Measurements from ENCODE around the gene NLRC5.
"Not testable (repeated sequence)": the region's sequence is repeated elsewhere in the genome, so short reads cannot be mapped to it uniquely, and the experiment has no call there.

The NLRC5 gene

DNA sequence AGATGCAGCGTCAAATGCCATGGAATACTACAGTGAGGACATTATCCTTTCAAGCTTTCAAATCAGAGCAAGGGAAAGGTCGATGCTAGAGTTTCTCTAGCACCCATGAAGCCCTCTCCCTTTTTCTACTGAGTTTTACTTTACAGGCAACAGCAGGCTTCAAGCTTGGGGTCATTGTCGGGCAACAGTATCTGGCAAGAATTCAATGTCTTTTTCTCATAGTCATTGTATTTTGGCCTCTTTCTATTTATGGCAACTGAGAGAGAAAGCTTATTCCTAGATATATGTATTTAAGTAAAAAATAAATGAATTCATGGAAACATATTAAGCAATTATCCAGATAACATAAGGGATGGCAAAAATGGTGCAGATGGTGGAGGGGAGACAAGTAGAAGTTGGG lies 28.0 kb upstream of the NLRC5 start:
- DNase-seq = no peak

GRCh38 chr16:56961851-56962281 lies 27.5 kb upstream of the NLRC5 start, which contains the start of gene CETP:
CETP (plus strand) TSS chr16:56961950; CDS start chr16:56961980, 30 bp downstream.
- DNase-seq = no peak

GRCh38 chr16:56964243-56965148 lies 24.9 kb upstream of the NLRC5 start:
- no peak for DNase-seq

DNA sequence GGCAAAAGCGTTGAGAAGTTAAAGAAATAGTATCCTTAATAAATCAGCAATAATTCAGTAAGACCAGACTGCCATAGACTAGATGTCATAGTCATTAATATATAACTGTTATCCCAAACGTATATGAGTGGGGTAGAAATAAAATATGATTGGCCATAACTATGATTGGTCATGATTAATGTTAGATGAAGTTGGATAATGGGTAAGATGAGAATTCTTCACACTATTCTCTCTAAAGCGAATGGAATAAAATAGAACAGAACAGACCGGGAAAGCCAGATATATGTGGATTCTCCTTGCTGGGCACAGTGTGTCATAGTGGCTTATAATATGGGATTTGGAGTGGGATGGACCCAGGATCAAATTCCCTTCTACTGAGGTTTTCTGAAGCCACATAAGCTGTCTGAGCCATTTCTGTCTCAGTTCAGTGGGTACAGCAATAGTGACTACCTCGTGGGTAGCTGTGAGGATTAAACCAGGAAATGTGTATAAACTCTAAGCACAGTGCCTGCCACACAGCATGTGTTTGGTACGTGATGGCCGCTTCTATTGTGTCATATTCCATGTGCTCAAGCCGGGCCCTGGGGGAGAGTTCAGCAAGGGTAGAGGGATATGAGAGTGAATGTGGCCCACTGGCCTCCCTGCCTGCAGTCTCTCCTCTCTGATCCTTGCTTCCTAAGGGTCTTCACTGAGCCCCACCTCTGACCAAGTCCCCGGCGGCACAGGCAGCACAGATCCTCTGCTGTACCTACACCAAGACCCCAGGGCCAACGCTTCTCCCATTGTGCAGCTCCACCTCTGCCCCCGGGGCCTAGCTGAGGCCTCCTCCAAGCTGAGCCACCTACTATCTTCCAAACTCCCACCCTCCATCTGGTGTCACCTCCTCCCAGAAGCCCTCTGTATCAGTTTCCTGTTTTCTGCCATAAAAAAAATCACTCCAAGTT lies 23.9 kb upstream of the NLRC5 start:
- DNase-seq = no peak

- DNase-seq = no peak
Measured at GRCh38 chr16:56966093-56966475, 23.3 kb upstream of the NLRC5 start.

DNA sequence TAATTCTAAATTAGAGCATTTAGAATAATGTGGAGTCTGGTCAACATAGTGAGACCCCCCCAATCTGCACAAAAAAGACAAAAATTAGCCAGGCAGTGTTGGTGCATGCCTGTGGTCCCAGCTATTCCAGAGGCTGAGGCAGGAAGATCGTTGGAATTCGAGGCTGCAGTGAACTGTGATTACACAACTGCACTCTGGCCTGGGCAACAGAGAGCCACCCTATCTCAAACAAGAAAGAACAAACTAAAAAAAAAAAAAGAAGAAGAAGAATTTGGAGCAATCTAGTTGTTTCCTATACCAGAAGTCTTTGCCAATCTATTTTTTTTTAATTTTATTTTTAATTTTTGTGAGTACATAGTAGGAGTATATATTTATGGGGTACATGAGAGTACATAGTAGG lies 21.6 kb upstream of the NLRC5 start:
- no peak for DNase-seq

GRCh38 chr16:56969769-56970168 lies 19.6 kb upstream of the NLRC5 start:
- no peak for DNase-seq

- no peak for DNase-seq
Measured at GRCh38 chr16:56970934-56971767, 18.2 kb upstream of the NLRC5 start.

- no peak for DNase-seq
Measured at GRCh38 chr16:56971768-56972043, 17.7 kb upstream of the NLRC5 start.

GRCh38 chr16:56972403-56973293 lies 16.7 kb upstream of the NLRC5 start:
- DNase-seq = no peak

- DNase-seq = no peak
Measured at GRCh38 chr16:56973294-56973689, 16.1 kb upstream of the NLRC5 start.

DNA sequence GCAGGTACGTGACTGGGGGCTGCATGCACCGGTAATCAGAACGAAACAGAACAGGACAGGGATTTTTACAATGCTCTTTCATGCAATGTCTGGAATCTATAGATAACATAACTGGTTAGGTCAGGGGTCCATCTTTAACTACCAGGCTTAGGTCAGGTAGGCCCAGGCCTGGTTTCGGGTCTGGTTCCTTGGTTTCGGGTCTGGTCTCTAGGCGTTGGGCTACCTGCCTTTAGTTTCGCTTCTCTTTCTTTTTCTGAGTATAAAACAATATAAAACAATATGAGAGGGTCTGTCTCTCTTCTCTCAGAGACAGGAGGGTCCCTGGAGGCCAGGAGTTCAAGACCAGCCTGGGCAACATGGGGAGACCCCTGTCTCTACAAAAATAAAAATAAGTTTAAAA lies 15.5 kb upstream of the NLRC5 start:
- not testable (repeated sequence) for DNase-seq

DNA sequence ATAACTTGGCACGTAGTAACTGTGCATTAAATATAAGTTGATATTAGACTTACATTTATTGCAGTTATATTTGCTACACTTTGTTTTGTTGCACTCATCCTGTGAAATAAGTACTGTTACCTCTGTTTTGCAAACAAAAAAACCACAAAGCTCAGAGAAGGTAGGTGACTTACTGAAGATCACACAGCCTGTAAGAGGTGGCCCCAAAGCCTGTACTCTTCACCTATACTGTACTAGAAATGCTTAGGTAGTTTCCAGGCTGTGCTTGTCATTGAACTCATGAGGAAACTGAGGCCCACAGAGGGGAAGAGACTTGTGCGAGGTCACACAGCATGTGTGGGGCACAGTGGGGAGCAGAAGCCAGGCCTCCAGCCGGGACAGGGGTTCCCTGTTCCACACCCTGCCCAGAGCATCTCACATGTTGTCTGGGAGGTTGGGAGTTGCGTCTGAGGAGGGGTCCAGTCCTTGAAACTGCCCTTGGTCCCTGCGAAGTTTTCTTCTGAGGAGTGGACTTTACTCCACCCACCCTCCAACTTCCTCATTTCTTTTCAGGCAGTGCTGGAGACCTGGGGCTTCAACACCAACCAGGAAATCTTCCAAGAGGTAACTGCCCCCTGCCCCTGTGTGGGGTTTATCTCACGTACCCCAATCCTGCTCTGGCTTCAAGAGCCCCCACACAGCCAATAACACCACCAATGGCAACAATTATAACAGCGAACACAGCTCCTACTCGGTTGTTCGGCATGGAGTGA lies 14.6 kb upstream of the NLRC5 start:
- no peak for DNase-seq

- no peak for DNase-seq
Measured at GRCh38 chr16:56975714-56976113, 13.6 kb upstream of the NLRC5 start.

DNA sequence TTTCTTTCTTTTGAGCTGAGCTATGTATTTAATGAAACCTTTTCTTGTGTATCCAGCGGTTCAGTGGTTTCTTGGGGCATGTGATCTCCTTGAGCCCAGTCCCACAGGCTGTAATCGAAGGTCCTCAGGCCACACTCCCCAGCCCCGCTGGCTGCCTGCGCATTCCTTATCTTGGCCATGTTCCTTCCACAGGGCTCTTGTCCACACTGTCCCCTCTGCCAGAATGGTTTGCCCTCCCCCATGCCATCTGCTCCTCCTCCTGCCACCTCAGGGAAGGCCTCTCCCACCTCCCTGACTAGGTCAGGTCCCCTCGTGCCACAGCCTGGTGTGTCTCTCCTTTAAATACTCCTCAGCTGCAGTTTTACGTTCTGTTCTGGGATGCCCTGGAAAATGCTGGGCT lies 12.1 kb upstream of the NLRC5 start:
- DNase-seq = no peak

DNA sequence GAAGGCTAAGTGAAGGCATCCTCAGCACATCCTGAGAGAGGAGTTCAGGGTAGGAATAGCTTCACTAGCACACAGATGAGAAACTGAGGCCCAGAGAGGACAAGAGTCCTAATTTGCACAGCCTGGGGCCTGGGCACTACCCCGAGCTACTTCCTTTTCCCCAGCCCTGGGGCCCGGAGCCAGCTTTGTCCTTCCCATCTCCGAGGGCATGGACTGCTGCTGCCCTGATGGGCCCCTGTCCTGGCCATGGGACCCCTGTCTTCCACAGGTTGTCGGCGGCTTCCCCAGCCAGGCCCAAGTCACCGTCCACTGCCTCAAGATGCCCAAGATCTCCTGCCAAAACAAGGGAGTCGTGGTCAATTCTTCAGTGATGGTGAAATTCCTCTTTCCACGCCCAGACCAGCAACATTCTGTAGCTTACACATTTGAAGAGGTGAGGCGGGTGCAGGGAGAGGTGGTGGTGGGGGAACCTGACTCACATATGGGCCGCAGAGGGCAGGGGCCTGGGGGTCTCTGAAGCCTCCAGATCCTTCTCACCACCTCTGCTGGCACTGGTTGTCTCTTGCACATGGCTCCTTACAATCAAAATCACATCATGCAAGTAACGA lies 11.4 kb upstream of the NLRC5 start:
- DNase-seq = no peak

DNA sequence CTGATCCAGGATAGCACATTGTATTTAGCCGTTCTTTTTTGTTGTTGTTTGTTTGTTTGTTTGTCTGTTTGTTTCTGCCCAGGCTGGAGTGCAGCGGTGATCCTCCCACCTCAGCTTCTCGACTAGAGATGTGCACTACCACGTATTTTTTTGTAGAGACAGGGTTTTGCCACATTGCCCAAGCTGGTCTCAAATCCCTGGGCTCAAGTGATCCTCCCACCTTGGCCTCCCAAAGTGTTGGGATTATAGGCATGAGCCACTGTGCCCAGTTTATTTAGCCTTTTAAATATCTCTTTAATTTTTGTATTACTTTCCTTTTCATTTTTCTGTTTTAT lies 9.2 kb upstream of the NLRC5 start:
- DNase-seq = no peak

DNA sequence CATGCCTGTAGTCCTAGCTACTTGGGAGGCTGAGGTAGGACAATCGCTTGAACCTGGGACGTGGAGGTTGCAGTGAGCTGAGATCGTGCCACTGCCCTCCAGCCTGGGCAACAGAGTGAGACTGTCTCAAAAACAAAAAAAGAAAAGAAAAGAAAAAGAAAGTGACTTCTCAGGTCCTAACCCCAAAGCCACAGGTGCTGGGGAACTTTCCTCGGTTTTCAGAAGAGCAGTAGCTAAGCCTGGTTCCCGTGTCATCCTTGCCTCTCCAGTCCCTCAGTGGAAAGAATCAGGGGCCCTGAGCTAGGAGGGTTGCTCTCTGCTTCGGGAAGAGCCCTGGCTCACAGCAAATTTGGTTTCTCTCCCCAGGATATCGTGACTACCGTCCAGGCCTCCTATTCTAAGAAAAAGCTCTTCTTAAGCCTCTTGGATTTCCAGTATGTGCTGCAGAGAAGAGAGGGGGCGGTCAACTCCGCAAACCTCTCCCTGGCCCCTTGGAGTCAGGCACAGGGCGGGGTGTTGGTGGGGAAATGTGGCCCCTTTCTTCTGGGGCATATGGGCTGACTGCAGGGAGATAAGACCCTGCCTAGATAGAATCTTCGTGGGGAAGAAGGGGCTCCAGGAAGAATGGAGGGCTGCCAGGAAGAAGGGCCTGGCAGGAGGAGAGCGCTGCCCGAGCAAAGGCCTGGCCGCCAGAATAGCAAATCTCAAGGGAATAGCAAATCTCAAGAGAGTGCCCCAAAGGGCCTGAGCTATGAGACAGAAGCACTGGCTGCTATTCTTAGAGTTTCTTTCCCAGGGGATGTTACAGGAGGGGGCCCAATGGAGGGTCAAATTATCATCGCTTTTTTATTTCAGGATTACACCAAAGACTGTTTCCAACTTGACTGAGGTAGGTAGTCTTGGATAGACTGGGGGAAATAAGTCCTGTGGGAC lies 8.3 kb upstream of the NLRC5 start:
- DNase-seq = no peak

DNA sequence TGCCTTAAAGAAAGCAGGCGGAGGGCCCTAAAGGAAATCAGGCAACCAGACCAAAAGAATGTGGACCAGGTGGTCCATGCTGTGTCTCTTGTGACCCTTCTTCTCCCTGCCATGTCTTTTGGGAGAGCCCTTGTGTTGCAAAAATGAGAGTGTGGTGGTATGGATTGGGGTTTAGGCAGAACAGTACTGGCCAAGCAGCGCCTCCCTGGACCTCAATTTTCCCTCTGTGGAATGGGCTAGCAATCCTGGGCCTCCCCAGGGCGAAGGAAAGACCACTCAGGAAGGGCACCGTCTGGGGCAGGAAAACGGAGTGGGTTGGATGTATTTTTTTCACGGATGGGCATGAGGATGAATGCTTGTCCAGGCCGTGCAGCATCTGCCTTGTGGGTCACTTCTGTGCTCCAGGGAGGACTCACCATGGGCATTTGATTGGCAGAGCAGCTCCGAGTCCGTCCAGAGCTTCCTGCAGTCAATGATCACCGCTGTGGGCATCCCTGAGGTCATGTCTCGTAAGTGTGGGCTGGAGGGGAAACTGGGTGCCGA lies 7.6 kb upstream of the NLRC5 start:
- no peak for DNase-seq
